Epidermal melanocyte (primary cell): ENCODE data around the gene EXT2.

Experiments used
- DNase-seq: peaks from one replicate; pipeline ENCODE4 v3.0.0; 2011; ENCODE audit warnings: low spot score; ENCODE audit not compliant: insufficient read length

The EXT2 gene

GRCh38 chr11:44241851-44242250, 146.4 kb downstream of the EXT2 start:
- no peak for DNase-seq

- DNase-seq, result no peak
Observed at GRCh38 chr11:44243086-44243485, 147.6 kb downstream of the EXT2 start.

GRCh38 chr11:44243595-44244343, 148.3 kb downstream of the EXT2 start:
- DNase-seq, result no peak

- no peak for DNase-seq
Observed at GRCh38 chr11:44244639-44245310, 149.3 kb downstream of the EXT2 start.

GRCh38 chr11:44246726-44247125, 151.2 kb downstream of the EXT2 start:
- peak; percentile 62 for DNase-seq

GRCh38 chr11:44247508-44247907, 152.0 kb downstream of the EXT2 start:
- no peak for DNase-seq

GRCh38 chr11:44248109-44248508, 152.6 kb downstream of the EXT2 start:
- DNase-seq, result no peak

- no peak for DNase-seq
Observed at GRCh38 chr11:44250421-44250820, 154.9 kb downstream of the EXT2 start.

GRCh38 chr11:44252999-44253602, 157.6 kb downstream of the EXT2 start:
- no peak for DNase-seq

GRCh38 chr11:44255406-44256071, 160.1 kb downstream of the EXT2 start:
- DNase-seq, result no peak

GRCh38 chr11:44256673-44257291, 161.3 kb downstream of the EXT2 start:
- no peak for DNase-seq

GRCh38 chr11:44257338-44258189, 162.1 kb downstream of the EXT2 start:
- DNase-seq, result no peak

GRCh38 chr11:44258190-44258489, 162.7 kb downstream of the EXT2 start:
- DNase-seq, result no peak

- no peak for DNase-seq
Observed at GRCh38 chr11:44258839-44259420, 163.5 kb downstream of the EXT2 start.

GRCh38 chr11:44260081-44260480, 164.6 kb downstream of the EXT2 start:
- DNase-seq, result no peak

GRCh38 chr11:44261800-44262591, 166.5 kb downstream of the EXT2 start:
- no peak for DNase-seq

GRCh38 chr11:44263738-44264437, 168.4 kb downstream of the EXT2 start:
- DNase-seq, result no peak

- no peak for DNase-seq
Observed at GRCh38 chr11:44264438-44264749, 168.9 kb downstream of the EXT2 start.

- DNase-seq, result no peak
Observed at GRCh38 chr11:44264761-44265160, 169.3 kb downstream of the EXT2 start.
